Measurements from ENCODE around the gene RPL35. TPM values are rescaled to one million over a fixed set of nuclear protein-coding genes. Genes with fewer than 3 reads are reported as not detected.

RPL35 gene
- total RNA-seq, 4 donors from 2014 or later, result 462 to 1,338 (median 588) TPM

- DNase-seq, result no peak
- Histone ChIP-seq H3K27ac (no peak overlapping the region), H3K9me3 (no peaks in the 10 kb centered on the region), H3K4me3 (no peak overlapping the region), H3K36me3 (peaks cover 0 to 86% (median 0%) of the 10 kb centered on the region in 3 donors), H3K27me3 (no peaks in the 10 kb centered on the region), H3K4me1 (no peaks in the 10 kb centered on the region)
- no peak for TF ChIP-seq CTCF (IDR thresholded peaks at IDR 0.05)
Measured at GRCh38 chr9:124881138-124881743, 19.5 kb upstream of the RPL35 start.

- Histone ChIP-seq H3K36me3 (peaks cover 0 to 86% (median 0%) of the 10 kb centered on the region in 3 donors), H3K4me1 (no peaks in the 10 kb centered on the region), H3K27me3 (no peaks in the 10 kb centered on the region), H3K4me3 (no peak overlapping the region), H3K27ac (no peak overlapping the region), H3K9me3 (no peaks in the 10 kb centered on the region)
- TF ChIP-seq POLR2A (IDR thresholded peaks at IDR 0.05) (no peak), CTCF (IDR thresholded peaks at IDR 0.05) (no peak)
- peak in 1 of 3 donors; percentile 28 for DNase-seq
Measured at GRCh38 chr9:124880501-124880900, 18.7 kb upstream of the RPL35 start.

GRCh38 chr9:124879226-124879625, 17.5 kb upstream of the RPL35 start:
- TF ChIP-seq CTCF (IDR thresholded peaks at IDR 0.05) (no peak), POLR2A (IDR thresholded peaks at IDR 0.05) (no peak)
- DNase-seq, result no peak
- H3K36me3 ChIP-seq, result peaks cover 0 to 84% (median 0%) of the 10 kb centered on the region in 3 donors
- H3K4me1 ChIP-seq, result no peaks in the 10 kb centered on the region
- H3K27me3 ChIP-seq, result no peaks in the 10 kb centered on the region
- no peak overlapping the region for H3K4me3 ChIP-seq
- H3K27ac ChIP-seq, result no peak overlapping the region
- H3K9me3 ChIP-seq, result no peaks in the 10 kb centered on the region

GRCh38 chr9:124878518-124878917, 16.8 kb upstream of the RPL35 start:
- no peak for DNase-seq
- Histone ChIP-seq H3K27me3 (no peaks in the 10 kb centered on the region), H3K4me1 (peaks cover 0 to 7% (median 1%) of the 10 kb centered on the region in 4 donors), H3K27ac (no peak overlapping the region), H3K36me3 (peaks cover 0 to 88% (median 0%) of the 10 kb centered on the region in 3 donors), H3K9me3 (no peaks in the 10 kb centered on the region), H3K4me3 (no peak overlapping the region)
- no peak for TF ChIP-seq CTCF (IDR thresholded peaks at IDR 0.05)
- no peak for TF ChIP-seq POLR2A (IDR thresholded peaks at IDR 0.05)

- Histone ChIP-seq H3K4me3 (no peak overlapping the region), H3K9me3 (no peaks in the 10 kb centered on the region), H3K36me3 (peaks cover 0 to 93% (median 0%) of the 10 kb centered on the region in 3 donors), H3K27ac (no peak overlapping the region), H3K27me3 (no peaks in the 10 kb centered on the region), H3K4me1 (peaks cover 0 to 12% (median 4%) of the 10 kb centered on the region in 4 donors)
- no peak for DNase-seq
- no peak for TF ChIP-seq CTCF (IDR thresholded peaks at IDR 0.05)
Measured at GRCh38 chr9:124878021-124878420, 16.3 kb upstream of the RPL35 start.

All from Peyer's patch (tissue), 4 donors.